Gastroesophageal sphincter (tissue), 3 donors: ENCODE measurements around the gene KIF22.

Experiments
- POLR2A ChIP-seq, 2 donors: fragments of 450-650 bp; IDR thresholded peaks; one replicate each; pipeline ENCODE4 v1.6.1; 2017; ENCODE audit warnings: antibody characterized with exemption in 2 of 2, mild to moderate bottlenecking in 2 of 2, moderate library complexity in 1 of 2
- POLR2AphosphoS5 ChIP-seq: sonication (generic); formaldehyde crosslinking; IDR thresholded peaks from one replicate; pipeline ENCODE4 v1.6.1; 2017; ENCODE audit warnings: antibody characterized with exemption
- TF ChIP-seq, protein P1 (sequence below), 4 experiments: fragments of 200-600 bp in 2 of 4; fragments of 450-650 bp in 2 of 4; sonication (generic) in 1 of 4; IDR thresholded peaks; one replicate each; pipeline ENCODE4 v1.5.1; 2017 to 2019; ENCODE audit warnings: antibody characterized with exemption in 4 of 4, mild to moderate bottlenecking in 2 of 4, moderate library complexity in 2 of 4

DNA sequence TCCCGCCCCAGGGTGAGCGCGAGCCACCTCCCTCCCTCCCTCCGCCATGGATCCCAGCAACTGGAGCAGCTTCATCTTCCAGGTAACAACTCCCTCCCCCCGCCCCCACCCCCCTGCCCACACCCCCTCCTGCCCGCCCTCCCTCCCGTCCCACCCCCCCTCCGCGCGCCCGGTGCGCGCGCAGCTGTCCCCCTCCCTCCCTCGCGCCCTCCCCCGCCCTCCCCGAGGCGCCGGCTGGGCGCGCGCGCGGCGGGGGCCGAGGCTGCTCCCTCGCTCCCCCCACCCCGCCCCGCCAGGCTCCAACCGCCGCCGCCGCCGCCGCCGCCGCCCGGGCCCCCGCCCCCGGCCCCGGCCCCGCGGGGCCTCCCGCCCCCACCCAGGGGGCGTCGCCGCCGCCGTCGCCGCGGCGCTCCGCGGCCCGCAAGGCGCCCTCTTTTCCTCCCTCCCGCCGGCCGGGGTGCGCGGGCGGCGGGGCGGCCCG is 15.6 kb downstream of the KIF22 start, which contains the start of gene MAZ:
- TF ChIP-seq, protein P1, sequence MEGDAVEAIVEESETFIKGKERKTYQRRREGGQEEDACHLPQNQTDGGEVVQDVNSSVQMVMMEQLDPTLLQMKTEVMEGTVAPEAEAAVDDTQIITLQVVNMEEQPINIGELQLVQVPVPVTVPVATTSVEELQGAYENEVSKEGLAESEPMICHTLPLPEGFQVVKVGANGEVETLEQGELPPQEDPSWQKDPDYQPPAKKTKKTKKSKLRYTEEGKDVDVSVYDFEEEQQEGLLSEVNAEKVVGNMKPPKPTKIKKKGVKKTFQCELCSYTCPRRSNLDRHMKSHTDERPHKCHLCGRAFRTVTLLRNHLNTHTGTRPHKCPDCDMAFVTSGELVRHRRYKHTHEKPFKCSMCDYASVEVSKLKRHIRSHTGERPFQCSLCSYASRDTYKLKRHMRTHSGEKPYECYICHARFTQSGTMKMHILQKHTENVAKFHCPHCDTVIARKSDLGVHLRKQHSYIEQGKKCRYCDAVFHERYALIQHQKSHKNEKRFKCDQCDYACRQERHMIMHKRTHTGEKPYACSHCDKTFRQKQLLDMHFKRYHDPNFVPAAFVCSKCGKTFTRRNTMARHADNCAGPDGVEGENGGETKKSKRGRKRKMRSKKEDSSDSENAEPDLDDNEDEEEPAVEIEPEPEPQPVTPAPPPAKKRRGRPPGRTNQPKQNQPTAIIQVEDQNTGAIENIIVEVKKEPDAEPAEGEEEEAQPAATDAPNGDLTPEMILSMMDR (IDR thresholded peaks at IDR 0.05) = no peak
- no peak for TF ChIP-seq POLR2AphosphoS5
- no peak for TF ChIP-seq POLR2A (IDR thresholded peaks at IDR 0.05)
